HepG2 (cell line): ENCODE data around the gene CCDC183. TPM values are rescaled to one million over a fixed set of nuclear protein-coding genes. Genes with fewer than 3 reads are reported as not detected.

Experiments used
- ATAC-seq: fragments of 200-7000 bp; cut with Tn5 transposase; 3 replicates; pipeline ENCODE4 v1.9.1; 2020; ENCODE audit warnings: mild to moderate bottlenecking, moderate library complexity
- BruUV-seq: library from RNA; stranded (reverse); fragments of 400-500 nt; replicated peaks from 2 replicates; lab custom pipeline; 2021; lab: Mats Ljungman, UMichigan
- CTCF ChIA-PET: fragments of 300-600 bp; formaldehyde crosslinking; extraction: SDS; loops from one replicate; lab custom pipeline; 2021; ENCODE audit warnings: low total read pairs, inconsistent platforms, low intra/inter-chr PET ratio; lab: Yijun Ruan, JAX
- POLR2A ChIA-PET: fragments of 350-600 bp; sonication (Branson Sonifier 250); formaldehyde crosslinking; loops from one replicate; lab custom pipeline; 2020; ENCODE audit warnings: antibody characterized with exemption, inconsistent platforms; lab: Yijun Ruan, JAX
- DNase-seq: peaks from one replicate; pipeline ENCODE4 v3.0.0-alpha.2; 2015; ENCODE audit warnings: low spot score
- FAIRE-seq: peaks from 3 replicates; lab custom pipeline; 2011; peaks lifted over from hg19 to GRCh38; lab: Jason Lieb, UNC
- H2AFZ ChIP-seq: one replicate; pipeline ENCODE4 v1.6.1; 2011; ENCODE audit warnings: low read length, inconsistent platforms
- H3K27ac ChIP-seq: fragments of 300-600 bp; 3 replicates; pipeline ENCODE4 v1.8.0; 2011; ENCODE audit warnings: mixed run types, mild to moderate bottlenecking, mixed read lengths, low read length, inconsistent platforms; ENCODE audit not compliant: insufficient read depth; ENCODE audit errors: extremely low read length
- H3K27me3 ChIP-seq, 2 experiments: fragments of 200-600 bp in 1 of 2; 2 replicates in 1 of 2; 3 replicates in 1 of 2; pipeline versions ENCODE4 v1.6.0 to v1.8.0; 2011; ENCODE audit warnings: low read length in 2 of 2, mild to moderate bottlenecking in 2 of 2, moderate library complexity in 2 of 2, inconsistent platforms in 1 of 2; ENCODE audit not compliant: insufficient read depth in 2 of 2, control insufficient read depth in 1 of 2
- H3K36me3 ChIP-seq, 2 experiments: fragments of 200-600 bp in 1 of 2; replicated peaks in 1 of 2; 2 replicates in 1 of 2; 3 replicates in 1 of 2; pipeline versions ENCODE4 v1.5.1 to v1.8.0; 2011; ENCODE audit warnings: low read length in 2 of 2, inconsistent platforms in 1 of 2; ENCODE audit not compliant: insufficient read depth in 2 of 2, control insufficient read depth in 1 of 2
- H3K4me1 ChIP-seq: 2 replicates; pipeline ENCODE4 v1.5.1; 2012; ENCODE audit warnings: low read length, inconsistent platforms; ENCODE audit not compliant: insufficient read depth
- H3K4me2 ChIP-seq: 2 replicates; pipeline ENCODE4 v1.6.0; 2011; ENCODE audit warnings: low read depth, low read length, inconsistent platforms
- H3K4me3 ChIP-seq, 3 experiments: fragments of 200-600 bp in 1 of 3; sonication (generic), shearing (Covaris generic) in 1 of 3; replicated peaks in 1 of 3; 2 replicates each; pipeline ENCODE4 v1.5.1; 2011 to 2016; ENCODE audit warnings: low read length in 3 of 3, inconsistent platforms in 2 of 3, low read depth in 2 of 3, mild to moderate bottlenecking in 2 of 3, control low read depth in 1 of 3, mixed read lengths in 1 of 3; ENCODE audit not compliant: insufficient read depth in 1 of 3
- H3K79me2 ChIP-seq: one replicate; pipeline ENCODE4 v1.6.1; 2011; ENCODE audit warnings: low read length, inconsistent platforms; ENCODE audit not compliant: insufficient read depth
- H3K9ac ChIP-seq: 2 replicates; pipeline ENCODE4 v1.6.0; 2011; ENCODE audit warnings: mild to moderate bottlenecking, low read depth, low read length, inconsistent platforms; ENCODE audit not compliant: insufficient read depth
- H3K9me3 ChIP-seq: 2 replicates; pipeline ENCODE4 v1.5.1; 2012; ENCODE audit warnings: mild to moderate bottlenecking, low read length
- H4K20me1 ChIP-seq: 2 replicates; pipeline ENCODE4 v1.6.0; 2011; ENCODE audit warnings: inconsistent platforms, mild to moderate bottlenecking, low read length, moderate library complexity; ENCODE audit not compliant: insufficient read depth
- AGO2 ChIP-seq: fragments of 200-400 bp; formaldehyde crosslinking; optimal IDR thresholded peaks from 2 replicates; pipeline ENCODE3; 2017; ENCODE audit warnings: mild to moderate bottlenecking, low read depth, low read length, moderate library complexity
- HDAC2 ChIP-seq: sonication (generic); formaldehyde crosslinking; IDR thresholded peaks from 2 replicates; pipeline ENCODE4 v1.4.0; 2020; ENCODE audit warnings: missing genetic modification reagents
- HNRNPL ChIP-seq: fragments of 200-400 bp; formaldehyde crosslinking; IDR thresholded peaks from 2 replicates; pipeline ENCODE4 v1.6.1; 2017; ENCODE audit warnings: mild to moderate bottlenecking, low read depth, low read length
- ISX ChIP-seq: sonication (generic); formaldehyde crosslinking; conservative IDR thresholded peaks from 2 replicates; pipeline ENCODE4 v1.5.0; 2020; ENCODE audit warnings: missing genetic modification reagents
- POLR2G ChIP-seq: fragments of 200-400 bp; formaldehyde crosslinking; IDR thresholded peaks from 2 replicates; pipeline ENCODE4 v1.6.1; 2018; ENCODE audit warnings: mild to moderate bottlenecking, low read depth, low read length, moderate library complexity
- RBFOX2 ChIP-seq: fragments of 200-400 bp; formaldehyde crosslinking; IDR thresholded peaks from 2 replicates; pipeline ENCODE4 v1.6.1; 2017; ENCODE audit warnings: low read depth, mild to moderate bottlenecking, low read length
- XRCC5 ChIP-seq: fragments of 200-400 bp; formaldehyde crosslinking; optimal IDR thresholded peaks from 2 replicates; pipeline ENCODE3; 2017; ENCODE audit warnings: mild to moderate bottlenecking, low read length
- ZNF75D ChIP-seq: sonication (generic); formaldehyde crosslinking; IDR thresholded peaks from 2 replicates; pipeline ENCODE4 v1.8.1; 2023; ENCODE audit warnings: missing genetic modification reagents, mild to moderate bottlenecking, borderline replicate concordance
- WGBS: methylation state at CpG from one replicate; pipeline ENCODE4 v1.1.6; 2017; ENCODE audit warnings: low lambda C conversion rate; 5-methylcytosine and 5-hydroxymethylcytosine counted together
- in situ Hi-C: cut with HindIII; loops from 2 replicates; pipeline ENCODE4 v1.10.0; 2017; ENCODE audit warnings: low pct_unique_long_range_greater_than_20kb; ENCODE audit not compliant: extremely low pct_ligation_motif_present
- intact Hi-C: fragments of 100-400 bp; cut with micrococcal nuclease; formaldehyde crosslinking; loops from one replicate; pipeline ENCODE4 v1.10.0; 2022; ENCODE audit not compliant: unreplicated experiment
- polyA plus RNA-seq, 8 experiments: library from polyadenylated mRNA; depleted of rRNA in 3 of 8; stranded (reverse) in 7 of 8; unstranded in 1 of 8; fragments of >200 nt; fragmentation: Illumina TruSeq in 4 of 8; extraction: Trizol in 4 of 8; gene quantifications; 2 replicates each; pipeline versions ENCODE4 v1.2.1 to v1.2.3, GENCODE V29; 2011 to 2016; ENCODE audit warnings: low read depth in 4 of 8, missing spikeins in 1 of 8, mixed read lengths in 1 of 8; ENCODE audit not compliant: insufficient read depth in 1 of 8
- total RNA-seq, 5 experiments: library from RNA; depleted of rRNA; stranded (reverse); fragments of >200 nt; fragmentation: Illumina TruSeq; extraction: Trizol; gene quantifications; 2 replicates each; pipeline ENCODE4 v1.2.3, GENCODE V29; 2016; ENCODE audit warnings: low read depth in 1 of 5

Gene CCDC183
- total and polyA plus RNA-seq, 2 of the 13 experiments (the other 11 are each of a cell fraction or from before 2014, with no cell fraction given): 5.0 to 66.4 TPM

DNA sequence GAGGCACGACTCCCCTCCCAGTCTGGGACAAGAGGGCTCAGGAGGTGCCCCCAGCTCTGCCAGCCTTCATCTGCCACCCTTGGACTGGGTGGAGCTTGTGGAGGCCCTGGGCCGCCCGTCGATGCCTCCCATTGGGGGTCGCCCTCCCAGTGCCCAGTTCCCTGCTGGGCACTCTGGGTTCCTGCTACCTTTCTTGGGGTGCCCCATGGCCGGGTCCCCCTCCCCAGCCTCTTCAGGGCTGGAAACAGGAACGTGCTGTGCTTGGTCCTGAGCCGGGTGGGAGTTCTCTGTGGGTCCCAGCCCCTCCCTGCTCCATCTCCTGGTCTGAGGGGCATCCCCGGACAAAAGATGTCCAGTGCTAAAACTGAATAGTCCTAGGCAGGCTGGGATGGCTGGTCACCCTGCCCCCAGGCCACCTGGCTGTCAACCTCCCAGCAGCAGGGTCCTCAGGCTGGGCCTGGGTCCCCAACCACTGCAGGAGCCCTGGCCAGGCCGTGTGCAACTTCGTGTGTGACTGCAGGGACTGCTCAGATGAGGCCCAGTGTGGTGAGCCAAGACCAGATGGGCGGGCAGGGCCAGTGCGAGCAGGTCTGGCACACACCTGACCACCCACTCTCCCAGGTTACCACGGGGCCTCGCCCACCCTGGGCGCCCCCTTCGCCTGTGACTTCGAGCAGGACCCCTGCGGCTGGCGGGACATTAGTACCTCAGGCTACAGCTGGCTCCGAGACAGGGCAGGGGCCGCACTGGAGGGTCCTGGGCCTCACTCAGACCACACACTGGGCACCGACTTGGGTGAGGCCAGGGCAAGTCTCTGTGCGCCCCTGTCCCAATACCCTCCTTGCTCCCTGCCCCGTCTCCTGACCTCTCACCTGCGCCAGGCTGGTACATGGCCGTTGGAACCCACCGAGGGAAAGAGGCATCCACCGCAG lies 56.8 kb downstream of the CCDC183 start:
- WGBS: 91% methylated on average over 9 of the region's 29 CpGs
- Histone ChIP-seq H3K27me3 (no peaks in the 10 kb centered on the region; a peak in 1 of 5 replicates), H3K4me2 (no peak overlapping the region), H3K9ac (no peak overlapping the region), H3K4me1 (peaks cover 35% of the 10 kb centered on the region), H2AFZ (no peak overlapping the region), H3K79me2 (peaks cover 15% of the 10 kb centered on the region), H3K36me3 (peaks cover 11 to 20% of the 10 kb centered on the region in 2 experiments), H4K20me1 (peaks cover 9% of the 10 kb centered on the region; the same call in 1 of the 2 replicates), H3K27ac (no peak overlapping the region), H3K4me3 (no peak overlapping the region), H3K9me3 (no peaks in the 10 kb centered on the region)
- DNase-seq (no peak), ATAC-seq (no peak), FAIRE-seq (no peak)
- no TSS peak for BruUV-seq
- in situ Hi-C loops (no loop called here), intact Hi-C loops (no loop called here)
- CTCF ChIA-PET: no interaction called here
- POLR2A ChIA-PET: interaction anchor here (1.1 kb wide), 1 partner anchor 22 kb away, joined by 3 read pairs; no protein-coding TSS in a partner anchor
- TF ChIP-seq ZNF75D (CRISPR knock-in tag) (no peak), RBFOX2 (peak; percentile 33; the same call in 1 of the 2 replicates), ISX (CRISPR knock-in tag) (no peak), HDAC2 (CRISPR knock-in tag) (no peak), POLR2G (peak; percentile 24; the same call in 1 of the 2 replicates), AGO2 (peak; percentile 56), HNRNPL (0 out of 2 replicates have a peak, but pooled peaks have one; percentile 9), XRCC5 (no peak)
